ENCODE measurements around the gene KISS1R.
"Not testable (repeated sequence)": the region's sequence is repeated elsewhere in the genome, so short reads cannot be mapped to it uniquely, and the experiment has no call there.

KISS1R gene

GRCh38 chr19:955803-956765 is 39.0 kb downstream of the KISS1R start:
- DNase-seq: no peak

- no peak for DNase-seq
Observed at GRCh38 chr19:956766-957440, 39.8 kb downstream of the KISS1R start.

GRCh38 chr19:957578-957977 is 40.4 kb downstream of the KISS1R start:
- not testable (repeated sequence) for DNase-seq

- peak; percentile 40 for DNase-seq
Observed at GRCh38 chr19:958967-959855, 42.1 kb downstream of the KISS1R start.

GRCh38 chr19:960020-960419 is 42.9 kb downstream of the KISS1R start:
- DNase-seq: no peak

GRCh38 chr19:960601-960938 is 43.4 kb downstream of the KISS1R start:
- no peak for DNase-seq

- DNase-seq: no peak
Observed at GRCh38 chr19:961866-962620, 44.9 kb downstream of the KISS1R start.

GRCh38 chr19:962683-963400 is 45.7 kb downstream of the KISS1R start:
- DNase-seq: no peak

- DNase-seq: no peak
Observed at GRCh38 chr19:963486-963951, 46.4 kb downstream of the KISS1R start.

- no peak for DNase-seq
Observed at GRCh38 chr19:964116-964520, 47.0 kb downstream of the KISS1R start.

GRCh38 chr19:964761-965694 is 47.9 kb downstream of the KISS1R start:
- no peak for DNase-seq

GRCh38 chr19:966485-967088 is 49.5 kb downstream of the KISS1R start:
- no peak for DNase-seq

Measured in stimulated activated CD4-positive, alpha-beta T cell treated with anti-CD3 and anti-CD28 coated beads, Interleukin-12 subunit alpha, Interleukin-12 subunit beta, amount 100 ng/mL, for 4 hours (primary cell).